Measurements from ENCODE around the gene LGI2.

- TF ChIP-seq CTCF (optimal IDR thresholded peaks at IDR 0.05 in 1 of 3, IDR thresholded peaks at IDR 0.05 in 1 of 3, conservative IDR thresholded peaks at IDR 0.05 in 1 of 3; ENCODE audit: extremely low read depth in 1 of 3, insufficient read depth in 2 of 3, low read length in 3 of 3) (no peak), EZH2 (IDR thresholded peaks at IDR 0.05; ENCODE audit: low read length) (no peak)
These were observed 34.7 kb upstream of the LGI2 start for GRCh38 chr4:25065431-25065858.
